GM19025 (cell line): ENCODE data around the gene CTCFL.

ENCODE experiments used
- ATAC-seq: cut with Tn5 transposase; IDR thresholded peaks from one replicate; pipeline ENCODE4 v1.9.1; 2021; ENCODE audit warnings: mild to moderate bottlenecking, low read depth, moderate library complexity; ENCODE audit not compliant: unreplicated experiment

The CTCFL gene, protein sequence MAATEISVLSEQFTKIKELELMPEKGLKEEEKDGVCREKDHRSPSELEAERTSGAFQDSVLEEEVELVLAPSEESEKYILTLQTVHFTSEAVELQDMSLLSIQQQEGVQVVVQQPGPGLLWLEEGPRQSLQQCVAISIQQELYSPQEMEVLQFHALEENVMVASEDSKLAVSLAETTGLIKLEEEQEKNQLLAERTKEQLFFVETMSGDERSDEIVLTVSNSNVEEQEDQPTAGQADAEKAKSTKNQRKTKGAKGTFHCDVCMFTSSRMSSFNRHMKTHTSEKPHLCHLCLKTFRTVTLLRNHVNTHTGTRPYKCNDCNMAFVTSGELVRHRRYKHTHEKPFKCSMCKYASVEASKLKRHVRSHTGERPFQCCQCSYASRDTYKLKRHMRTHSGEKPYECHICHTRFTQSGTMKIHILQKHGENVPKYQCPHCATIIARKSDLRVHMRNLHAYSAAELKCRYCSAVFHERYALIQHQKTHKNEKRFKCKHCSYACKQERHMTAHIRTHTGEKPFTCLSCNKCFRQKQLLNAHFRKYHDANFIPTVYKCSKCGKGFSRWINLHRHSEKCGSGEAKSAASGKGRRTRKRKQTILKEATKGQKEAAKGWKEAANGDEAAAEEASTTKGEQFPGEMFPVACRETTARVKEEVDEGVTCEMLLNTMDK

DNA sequence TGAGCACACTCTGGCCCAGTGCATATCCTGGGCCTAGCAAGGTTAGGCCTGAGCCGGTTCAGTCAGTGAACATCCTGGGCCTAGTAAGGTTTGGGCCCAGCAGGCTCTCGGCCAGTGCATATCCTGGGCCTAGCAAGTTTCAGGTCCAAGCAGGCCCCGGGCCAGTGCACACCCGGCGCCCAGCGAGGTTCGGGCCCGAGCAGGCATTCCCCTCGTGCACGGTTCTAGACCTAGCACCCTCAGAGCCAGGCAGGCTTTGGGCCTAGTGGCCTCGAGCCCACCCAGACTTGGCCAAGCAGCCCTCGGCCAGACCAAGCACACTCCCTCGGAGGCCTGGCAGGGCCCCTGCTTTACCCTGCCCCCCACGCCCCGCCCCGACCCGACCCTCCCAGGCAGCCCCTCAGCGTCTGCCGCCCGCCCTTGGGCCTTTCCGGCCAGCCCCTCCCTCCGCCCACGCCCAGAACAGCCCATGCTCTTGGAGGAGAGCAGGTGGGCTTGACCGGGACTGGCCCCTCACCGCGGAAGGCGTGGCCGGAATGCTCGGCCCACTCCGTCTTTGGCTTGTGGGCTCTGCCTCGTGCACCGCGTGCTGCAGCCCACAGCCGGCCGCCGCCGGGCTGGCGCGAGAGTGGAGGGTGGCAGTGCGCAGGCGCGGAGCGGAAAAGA, at the start of gene CTCFL:
TSS of gene CTCFL (minus strand) at position 630 of the 666 bp plus-strand sequence. CDS start 935 bp downstream, outside the sequence.
- no peak for ATAC-seq

DNA sequence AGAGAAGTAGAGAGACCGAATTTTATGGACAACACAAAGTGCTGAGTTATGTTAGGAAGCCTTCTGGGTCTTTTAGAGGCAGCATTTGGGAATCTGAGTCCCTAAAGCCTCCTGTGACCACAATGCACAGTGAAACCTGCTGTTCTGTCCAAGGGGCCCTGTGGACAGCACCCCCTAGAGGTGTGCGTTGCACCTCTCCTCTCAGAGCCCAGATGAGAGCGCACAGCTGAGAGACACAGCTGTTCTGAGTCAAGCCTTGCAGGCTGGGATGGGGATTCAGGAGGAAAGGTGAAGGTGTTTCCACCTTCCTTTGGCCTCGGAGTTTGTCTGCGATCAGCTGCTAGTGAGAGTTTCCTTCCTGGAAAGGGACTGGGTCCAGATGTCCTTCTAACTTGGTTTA, 49.0 kb upstream of the CTCFL start:
- no peak for ATAC-seq

DNA sequence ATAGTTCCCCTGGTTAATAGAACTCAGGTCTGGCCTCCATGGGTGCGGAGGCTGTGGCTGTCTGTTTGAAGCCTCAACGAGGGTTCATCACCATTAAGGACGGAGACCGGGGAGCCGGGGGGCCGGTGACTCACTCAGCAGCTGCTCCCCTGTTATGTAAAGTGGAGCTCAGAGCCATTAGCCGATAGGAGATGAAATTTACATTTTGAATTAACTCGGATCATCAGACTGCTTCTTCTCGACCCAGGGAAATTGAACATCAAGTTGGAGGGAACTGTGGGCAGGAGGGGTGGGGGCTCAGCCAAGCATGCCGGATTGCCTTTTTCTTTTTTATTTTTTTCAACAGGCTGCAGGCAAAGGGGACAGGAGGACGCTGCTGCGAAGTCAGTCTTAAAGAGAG, 48.3 kb upstream of the CTCFL start:
- ATAC-seq, result no peak

DNA sequence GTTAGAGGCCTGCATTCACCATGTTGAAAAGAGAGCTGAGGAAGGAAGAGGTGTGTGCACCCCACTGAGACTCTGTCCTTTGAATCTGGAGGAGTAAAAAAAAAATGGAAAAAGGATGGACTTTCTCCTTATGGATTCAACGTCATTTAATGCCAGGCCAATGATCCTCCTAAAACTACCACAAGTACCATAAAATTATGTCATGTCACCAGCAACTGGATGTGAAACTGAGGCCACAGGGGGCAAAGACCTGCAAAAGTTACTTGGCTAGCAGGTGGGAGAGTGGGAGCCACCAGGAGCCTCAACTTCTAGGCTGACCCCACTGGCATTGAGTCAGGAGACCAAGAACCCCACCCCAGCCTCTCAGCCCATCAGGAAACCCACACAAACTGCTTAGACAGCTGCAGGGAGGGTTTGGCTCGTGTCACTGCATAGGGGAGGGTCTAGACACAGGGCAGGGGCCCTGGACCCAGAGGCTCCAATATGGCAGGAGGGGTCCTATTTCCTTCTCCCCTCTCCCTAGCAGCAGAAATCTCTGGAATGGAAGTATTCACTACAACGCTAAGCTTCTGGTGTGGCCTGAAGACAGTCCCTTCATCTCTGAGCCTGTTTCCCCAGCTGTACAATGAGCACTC, 47.0 kb upstream of the CTCFL start:
- ATAC-seq, result no peak

DNA sequence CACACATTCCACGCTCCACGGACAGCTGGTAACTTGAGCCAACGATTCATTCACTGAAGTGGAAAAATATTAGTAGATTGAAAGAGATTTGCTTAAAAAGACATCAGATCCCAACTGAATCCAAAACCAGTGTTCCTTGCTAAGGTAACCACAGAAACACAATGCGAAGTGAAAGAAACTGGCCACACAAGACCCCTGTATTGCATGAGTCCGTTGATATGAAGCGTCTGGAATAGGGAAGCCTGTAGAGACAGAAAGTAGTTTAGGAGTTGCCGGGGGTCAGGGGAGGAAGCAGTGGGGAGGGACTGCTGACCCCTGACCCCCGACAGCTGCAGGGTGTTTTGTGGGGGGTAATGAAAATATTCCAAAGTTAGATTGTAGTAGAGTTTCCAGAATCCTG, 46.0 kb upstream of the CTCFL start:
- ATAC-seq, result no peak

DNA sequence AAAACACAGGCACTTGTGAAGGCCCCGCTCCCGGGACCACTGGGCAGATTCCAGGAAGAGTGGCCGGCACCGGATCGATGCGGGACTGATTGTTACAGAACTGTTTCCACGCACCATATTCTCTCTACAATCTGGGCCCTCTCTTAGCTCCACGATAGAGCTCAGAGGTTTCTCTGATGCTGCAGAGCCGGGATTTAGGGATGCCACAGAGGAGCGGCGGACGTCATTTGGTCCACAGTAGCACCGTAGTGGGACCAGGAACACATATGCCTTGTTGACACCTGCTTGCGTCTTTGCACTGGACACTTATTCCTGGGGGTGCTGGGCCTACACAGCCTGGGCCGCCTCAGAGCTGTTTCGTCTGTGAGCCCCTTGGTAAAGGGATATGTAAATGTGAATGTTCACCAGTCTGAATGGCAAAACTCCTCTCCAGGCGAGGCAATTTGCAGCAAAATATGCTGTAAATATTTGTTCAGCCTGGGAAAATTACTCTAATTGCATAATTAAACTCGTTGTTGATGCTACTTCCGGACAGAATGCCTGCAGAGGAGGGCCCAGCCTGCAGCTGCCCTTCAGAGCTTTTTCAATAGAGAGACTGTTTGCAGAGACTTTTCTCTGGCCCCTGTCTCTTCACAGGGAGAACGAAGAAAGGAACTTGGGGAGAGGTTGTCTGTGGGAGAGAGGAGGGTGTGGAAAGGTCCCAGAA, 45.4 kb upstream of the CTCFL start:
- ATAC-seq, result no peak

DNA sequence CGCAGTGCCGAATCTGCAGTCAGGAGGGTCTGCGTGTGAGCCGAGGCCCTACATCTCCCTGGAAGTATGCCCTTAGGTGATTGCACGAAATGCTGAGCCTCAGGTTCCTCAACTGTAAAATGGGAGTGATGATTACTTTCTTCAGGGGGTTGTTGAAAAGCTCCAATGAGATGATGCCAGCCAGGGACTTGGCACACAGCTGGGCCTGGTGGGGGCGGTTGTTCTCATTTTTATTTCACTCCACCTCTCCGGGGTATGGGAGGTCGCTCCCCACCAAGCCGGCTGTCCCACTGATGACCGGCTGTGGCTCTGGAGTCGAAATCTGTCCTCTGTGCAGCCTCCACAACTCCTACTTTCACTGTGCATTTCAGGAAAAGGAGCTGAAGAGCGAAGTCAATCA, 44.0 kb upstream of the CTCFL start:
- no peak for ATAC-seq

DNA sequence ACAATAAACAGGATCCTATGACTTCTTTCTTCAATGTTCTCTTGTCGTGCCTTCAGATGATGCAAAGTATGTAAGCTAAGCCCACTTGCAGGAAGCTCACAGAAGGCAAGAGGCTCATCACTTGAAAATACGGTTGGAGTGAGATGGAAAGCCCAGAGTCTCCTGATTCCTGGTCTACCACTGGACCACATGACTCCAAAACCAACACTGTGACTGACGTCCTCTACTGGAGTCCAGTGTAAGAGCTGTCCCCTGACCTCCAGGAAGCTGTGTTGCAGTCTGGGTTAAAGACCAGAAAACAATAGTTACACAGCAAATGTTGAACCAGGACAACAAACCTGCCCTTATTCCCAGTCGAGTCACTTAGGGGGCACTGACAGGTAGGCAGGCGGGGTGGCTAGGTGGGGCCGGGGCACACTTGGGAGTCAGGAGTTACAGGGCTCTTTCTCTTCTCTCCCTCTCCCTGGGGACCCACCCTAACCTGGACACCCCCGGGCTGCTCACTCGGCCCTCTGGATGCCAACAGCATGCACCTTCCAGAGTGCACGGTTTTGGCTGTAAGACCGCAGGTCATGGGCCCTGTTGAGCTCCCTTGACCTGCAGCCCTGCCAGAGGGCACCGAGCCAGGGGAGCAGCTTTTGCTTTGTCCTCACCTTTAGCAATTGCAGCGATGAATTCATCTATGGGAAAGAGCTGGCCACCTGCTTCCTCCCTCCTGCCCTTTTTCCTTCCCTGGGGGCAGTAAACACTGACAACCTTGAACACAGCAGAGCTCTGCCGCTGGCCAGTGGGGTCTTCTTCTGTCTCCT, 43.4 kb upstream of the CTCFL start:
- no peak for ATAC-seq

DNA sequence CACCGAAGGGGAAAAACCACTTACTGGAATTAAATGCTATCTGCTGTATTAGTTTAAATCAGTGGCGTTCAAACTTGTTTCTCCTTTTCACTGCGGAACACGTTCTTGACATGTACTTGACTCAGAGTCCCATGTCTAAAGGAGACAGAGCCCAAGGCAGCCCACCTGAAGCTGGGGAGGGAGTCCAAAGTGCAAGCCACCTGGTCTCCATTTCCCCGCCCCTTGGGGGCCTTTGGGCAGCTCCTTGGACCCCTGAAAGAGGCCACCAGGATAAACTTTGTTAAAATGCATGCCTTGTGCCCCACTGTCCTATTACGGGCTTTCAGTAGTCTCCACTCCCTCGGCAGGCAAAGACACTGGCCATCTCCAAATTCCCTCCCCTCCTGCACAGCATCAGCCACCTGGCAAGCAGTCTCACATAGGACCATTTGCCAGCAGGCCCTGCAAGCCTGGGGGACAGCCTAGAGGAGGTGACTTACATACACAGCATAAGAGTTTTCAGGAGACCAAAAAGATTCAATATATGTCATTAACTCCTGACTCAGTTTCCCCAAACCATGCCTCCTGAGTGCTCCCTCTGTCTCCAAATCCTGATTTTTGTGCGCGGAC, 42.6 kb upstream of the CTCFL start:
- no peak for ATAC-seq

DNA sequence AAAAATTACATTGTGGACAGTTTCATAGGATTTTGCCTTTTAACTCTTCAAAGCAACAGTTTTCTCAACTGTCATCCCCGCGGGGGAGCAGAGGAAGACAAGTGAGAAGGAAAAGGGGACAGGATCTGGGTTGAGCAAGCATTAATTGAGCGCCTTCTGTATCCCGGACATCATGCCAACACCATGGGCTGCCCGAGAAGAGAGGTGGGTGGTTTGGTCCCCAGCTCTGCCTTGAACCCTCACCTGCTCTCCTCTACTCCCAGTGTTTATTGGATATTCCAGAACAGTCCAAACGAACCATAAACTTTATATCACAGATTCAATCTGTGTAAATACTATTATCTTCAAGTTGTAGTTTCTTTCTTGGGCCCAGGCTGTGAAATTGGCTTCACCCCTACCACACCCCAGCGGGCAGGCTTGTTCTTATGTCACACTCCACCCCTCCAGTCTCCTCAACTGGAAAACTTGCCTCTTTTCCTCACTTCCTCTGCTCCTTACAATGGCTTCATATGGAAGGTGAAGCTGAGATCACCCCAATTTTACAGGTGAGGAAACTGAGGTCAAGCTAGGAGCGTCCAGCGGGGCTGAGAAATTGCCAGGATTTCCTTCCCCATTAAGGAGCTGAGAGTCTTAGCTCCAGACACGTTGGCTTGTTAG, 42.0 kb upstream of the CTCFL start:
- no peak for ATAC-seq

DNA sequence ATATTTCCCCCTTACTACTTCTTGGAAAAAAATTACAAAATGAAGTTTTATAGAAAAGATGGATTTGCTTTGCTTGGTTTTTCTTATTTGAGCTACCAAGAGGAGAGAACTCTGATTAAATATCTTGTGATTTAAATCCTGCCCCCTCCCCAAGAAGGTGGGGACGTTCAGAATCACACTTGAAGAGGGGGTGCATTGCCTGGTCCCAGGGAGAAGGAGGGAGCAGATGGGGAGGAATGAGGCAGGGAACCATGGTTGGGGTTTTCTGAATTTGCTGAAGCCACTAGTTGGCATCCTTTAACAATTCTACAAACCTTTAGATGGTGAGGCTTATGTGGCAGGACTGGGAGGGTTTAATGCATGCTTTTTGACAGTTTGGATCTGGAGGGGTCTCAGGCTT, 41.5 kb upstream of the CTCFL start:
- ATAC-seq, result no peak

DNA sequence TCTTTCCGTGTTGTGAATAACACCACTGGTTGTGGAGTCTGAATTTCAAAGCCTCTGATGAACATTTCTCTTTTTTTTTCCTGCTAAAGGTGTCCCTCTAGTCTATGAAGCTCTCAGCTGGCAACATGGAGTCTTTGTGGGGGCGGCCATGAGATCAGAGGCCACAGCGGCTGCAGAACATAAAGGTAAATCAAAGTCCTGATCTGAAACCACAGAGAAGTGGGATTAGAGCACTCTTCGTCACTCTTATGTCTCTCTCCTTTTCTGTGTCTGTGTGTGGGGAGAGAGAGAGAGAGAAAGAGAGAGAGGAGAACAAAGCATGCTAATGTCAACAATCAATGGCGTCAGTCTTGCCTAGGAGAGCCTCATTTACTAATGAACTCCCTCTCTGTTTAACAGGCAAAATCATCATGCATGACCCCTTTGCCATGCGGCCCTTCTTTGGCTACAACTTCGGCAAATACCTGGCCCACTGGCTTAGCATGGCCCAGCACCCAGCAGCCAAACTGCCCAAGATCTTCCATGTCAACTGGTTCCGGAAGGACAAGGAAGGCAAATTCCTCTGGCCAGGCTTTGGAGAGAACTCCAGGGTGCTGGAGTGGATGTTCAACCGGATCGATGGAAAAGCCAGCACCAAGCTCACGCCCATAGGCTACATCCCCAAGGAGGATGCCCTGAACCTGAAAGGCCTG, 40.2 kb upstream of the CTCFL start:
- ATAC-seq, result no peak

DNA sequence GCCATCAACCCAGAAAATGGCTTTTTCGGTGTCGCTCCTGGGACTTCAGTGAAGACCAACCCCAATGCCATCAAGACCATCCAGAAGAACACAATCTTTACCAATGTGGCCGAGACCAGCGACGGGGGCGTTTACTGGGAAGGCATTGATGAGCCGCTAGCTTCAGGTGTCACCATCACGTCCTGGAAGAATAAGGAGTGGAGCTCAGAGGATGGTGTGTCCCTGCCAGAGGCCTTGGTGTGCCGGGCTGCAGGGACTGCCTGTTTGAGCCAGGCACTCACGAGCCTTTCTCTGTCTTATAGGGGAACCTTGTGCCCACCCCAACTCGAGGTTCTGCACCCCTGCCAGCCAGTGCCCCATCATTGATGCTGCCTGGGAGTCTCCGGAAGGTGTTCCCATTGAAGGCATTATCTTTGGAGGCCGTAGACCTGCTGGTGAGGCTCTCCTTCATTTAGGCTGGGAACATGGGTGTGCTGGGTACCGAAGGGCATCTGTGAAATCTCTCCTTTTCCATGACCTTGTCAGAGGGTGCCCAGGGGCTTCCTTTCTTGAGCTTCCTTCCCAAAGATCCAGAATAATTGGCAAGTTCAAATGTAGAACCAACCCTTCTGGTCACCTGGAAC, 39.4 kb upstream of the CTCFL start:
- ATAC-seq, result no peak

DNA sequence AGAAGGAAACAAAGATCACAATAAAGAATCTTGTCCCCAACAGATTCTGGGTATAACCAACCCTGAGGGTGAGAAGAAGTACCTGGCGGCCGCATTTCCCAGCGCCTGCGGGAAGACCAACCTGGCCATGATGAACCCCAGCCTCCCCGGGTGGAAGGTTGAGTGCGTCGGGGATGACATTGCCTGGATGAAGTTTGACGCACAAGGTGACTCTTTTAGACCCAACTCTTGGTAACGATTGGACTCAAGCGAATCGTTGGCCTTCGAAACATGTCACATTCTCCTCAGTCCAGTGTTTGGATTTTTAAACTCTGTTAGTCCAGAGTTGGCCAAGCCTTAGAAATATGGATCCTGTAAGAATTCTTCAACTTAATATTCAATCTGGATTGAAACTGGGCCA, 38.6 kb upstream of the CTCFL start:
- ATAC-seq, result no peak

DNA sequence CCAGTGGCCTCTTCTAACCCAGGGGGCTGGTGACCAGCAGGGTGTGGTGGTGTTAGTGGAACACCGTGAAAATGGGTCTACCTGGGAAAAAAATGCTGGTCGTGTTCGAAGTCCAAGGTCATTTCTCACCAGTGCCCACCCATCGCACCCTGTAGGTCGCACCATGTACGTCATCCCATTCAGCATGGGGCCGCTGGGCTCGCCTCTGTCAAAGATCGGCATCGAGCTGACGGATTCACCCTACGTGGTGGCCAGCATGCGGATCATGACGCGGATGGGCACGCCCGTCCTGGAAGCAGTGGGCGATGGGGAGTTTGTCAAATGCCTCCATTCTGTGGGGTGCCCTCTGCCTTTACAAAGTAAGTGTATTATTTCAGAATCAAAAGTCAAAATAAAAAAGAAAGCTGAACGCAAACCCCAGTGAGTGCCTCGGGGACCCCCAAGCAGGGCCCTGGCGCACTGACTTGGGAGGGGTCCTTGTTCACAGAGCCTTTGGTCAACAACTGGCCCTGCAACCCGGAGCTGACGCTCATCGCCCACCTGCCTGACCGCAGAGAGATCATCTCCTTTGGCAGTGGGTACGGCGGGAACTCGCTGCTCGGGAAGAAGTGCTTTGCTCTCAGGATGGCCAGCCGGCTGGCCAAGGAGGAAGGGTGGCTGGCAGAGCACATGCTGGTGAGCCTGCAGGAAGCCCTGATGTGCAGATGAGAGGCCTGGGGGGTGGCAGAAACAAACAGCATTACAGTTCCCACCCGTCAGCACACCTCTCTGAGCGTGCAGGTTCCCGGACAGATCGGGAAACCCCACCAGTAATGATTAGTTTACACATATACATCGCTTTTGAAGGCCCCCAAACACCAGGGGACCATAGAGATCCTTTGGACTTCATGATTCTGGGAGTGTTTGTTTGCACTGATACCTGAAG, 37.9 kb upstream of the CTCFL start:
- no peak for ATAC-seq

DNA sequence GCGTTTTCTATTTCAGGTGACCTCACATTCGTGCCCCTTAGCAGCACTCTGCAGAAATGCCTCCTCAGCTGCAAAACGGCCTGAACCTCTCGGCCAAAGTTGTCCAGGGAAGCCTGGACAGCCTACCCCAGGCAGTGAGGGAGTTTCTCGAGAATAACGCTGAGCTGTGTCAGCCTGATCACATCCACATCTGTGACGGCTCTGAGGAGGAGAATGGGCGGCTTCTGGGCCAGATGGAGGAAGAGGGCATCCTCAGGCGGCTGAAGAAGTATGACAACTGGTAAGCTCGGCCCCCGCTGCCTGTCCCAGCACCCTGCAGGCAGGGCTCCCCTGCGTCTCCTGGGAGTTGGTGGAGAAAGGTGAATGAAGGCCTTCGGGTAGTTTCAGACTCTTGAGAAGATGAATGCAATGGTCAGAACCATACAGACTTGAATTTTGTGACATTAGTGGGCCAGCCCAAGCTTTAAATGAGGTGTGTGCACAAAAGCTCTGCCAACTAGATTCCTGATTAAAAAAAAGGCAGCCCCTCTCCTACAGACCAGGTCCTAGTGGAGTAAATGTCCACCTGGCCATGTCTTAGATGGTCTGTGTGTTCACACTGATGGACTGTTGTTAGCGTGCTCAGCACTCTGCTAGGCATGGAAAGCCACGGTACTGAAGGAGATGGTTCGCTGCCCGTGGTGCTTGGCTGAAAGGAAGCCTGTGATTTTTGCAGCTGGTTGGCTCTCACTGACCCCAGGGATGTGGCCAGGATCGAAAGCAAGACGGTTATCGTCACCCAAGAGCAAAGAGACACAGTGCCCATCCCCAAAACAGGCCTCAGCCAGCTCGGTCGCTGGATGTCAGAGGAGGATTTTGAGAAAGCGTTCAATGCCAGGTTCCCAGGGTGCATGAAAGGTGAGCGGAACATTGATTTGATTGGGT, 36.7 kb upstream of the CTCFL start:
- ATAC-seq, result no peak
